A549 (cell line): ENCODE measurements around the gene CDC45. TPM values are rescaled to one million over a fixed set of nuclear protein-coding genes. Genes with fewer than 3 reads are reported as not detected.

ENCODE experiments used
- ATAC-seq, 2 experiments: fragments of 200-7000 bp in 1 of 2; fragments of >200 bp in 1 of 2; cut with Nextera tagmentation in 1 of 2; cut with Tn5 transposase in 1 of 2; 3 replicates each; pipeline versions ENCODE4 v1.8.0 to v1.9.1; 2018 to 2020; ENCODE audit warnings: mild to moderate bottlenecking in 1 of 2, moderate library complexity in 1 of 2
- CTCF ChIA-PET: fragments of 300-600 bp; sonication (Branson Sonifier 250); formaldehyde crosslinking; extraction: SDS; loops from one replicate; lab custom pipeline; 2021; ENCODE audit warnings: antibody characterized with exemption, inconsistent platforms; lab: Yijun Ruan, JAX
- POLR2A ChIA-PET: fragments of 350-600 bp; formaldehyde crosslinking; extraction: SDS; loops from one replicate; lab custom pipeline; 2021; ENCODE audit warnings: antibody characterized with exemption, inconsistent platforms; lab: Yijun Ruan, JAX
- DNase-seq, 2 experiments: peaks; one replicate each; pipeline versions ENCODE4 v3.0.0 to v3.0.0-alpha.2; 2011 to 2016; ENCODE audit warnings: low read depth in 1 of 2, low spot score in 1 of 2
- FAIRE-seq: peaks from 2 replicates; lab custom pipeline; 2011; peaks lifted over from hg19 to GRCh38; lab: Jason Lieb, UNC
- H3K27ac ChIP-seq, 2 experiments: fragments of >200 bp; sonication (Bioruptor Twin); formaldehyde crosslinking; 3 replicates each; pipeline ENCODE4 v1.5.1; 2016 to 2017
- H3K4me1 ChIP-seq: fragments of >200 bp; sonication (Bioruptor Twin); formaldehyde crosslinking; 3 replicates; pipeline ENCODE4 v1.6.1; 2016
- H3K4me2 ChIP-seq: fragments of >200 bp; sonication (Bioruptor Twin); formaldehyde crosslinking; 3 replicates; pipeline ENCODE4 v1.6.1; 2016
- H3K4me3 ChIP-seq: fragments of >200 bp; sonication (Bioruptor Twin); formaldehyde crosslinking; 3 replicates; pipeline ENCODE4 v1.5.1; 2016
- H3K9me3 ChIP-seq: fragments of >200 bp; sonication (Bioruptor Twin); formaldehyde crosslinking; 3 replicates; pipeline ENCODE4 v1.6.1; 2016
- BHLHE40 ChIP-seq: IDR thresholded peaks from 2 replicates; pipeline ENCODE4 v1.6.1; 2012; ENCODE audit warnings: low read depth, low read length, inconsistent platforms
- CBX8 ChIP-seq: fragments of 200-600 bp; sonication (generic); IDR thresholded peaks from 2 replicates; pipeline ENCODE4 v1.6.1; 2016
- CEBPB ChIP-seq, 2 experiments: fragments of >200 bp in 1 of 2; sonication (Bioruptor Twin) in 1 of 2; formaldehyde crosslinking in 1 of 2; IDR thresholded peaks; 2 replicates each; pipeline ENCODE4 v1.6.1; 2012 to 2016
- CHD4 ChIP-seq: fragments of 200-600 bp; sonication (generic); IDR thresholded peaks from 2 replicates; pipeline ENCODE4 v1.6.1; 2016; ENCODE audit warnings: antibody characterized with exemption, mild to moderate bottlenecking, borderline replicate concordance
- EHF ChIP-seq: fragments of 250-450 bp; sonication (Bioruptor Pico); IDR thresholded peaks from 2 replicates; pipeline ENCODE4 v1.5.0; 2020; ENCODE audit warnings: mild to moderate bottlenecking
- EP300 ChIP-seq, 2 experiments: fragments of >200 bp; sonication (Bioruptor Twin); formaldehyde crosslinking; IDR thresholded peaks; 2 replicates in 1 of 2; 3 replicates in 1 of 2; pipeline ENCODE4 v1.6.1; 2016 to 2017
- FOSL2 ChIP-seq, 2 experiments: fragments of 450-650 bp in 1 of 2; fragments of >200 bp in 1 of 2; sonication (Bioruptor Twin) in 1 of 2; formaldehyde crosslinking; IDR thresholded peaks; 2 replicates each; pipeline versions ENCODE4 v1.5.0 to v1.6.1; 2016 to 2020; ENCODE audit warnings: mild to moderate bottlenecking in 1 of 2, moderate library complexity in 1 of 2
- HOXB13 ChIP-seq: fragments of 250-450 bp; sonication (Bioruptor Pico); IDR thresholded peaks from 2 replicates; pipeline ENCODE4 v1.5.0; 2020; ENCODE audit warnings: low read depth, mild to moderate bottlenecking, moderate library complexity
- JUN ChIP-seq, 2 experiments: fragments of >200 bp; sonication (Bioruptor Twin); formaldehyde crosslinking; IDR thresholded peaks; 2 replicates in 1 of 2; 3 replicates in 1 of 2; pipeline ENCODE4 v1.6.1; 2016 to 2017
- JUNB ChIP-seq: fragments of >200 bp; sonication (Bioruptor Twin); formaldehyde crosslinking; IDR thresholded peaks from 2 replicates; pipeline ENCODE4 v1.6.1; 2016
- MAFK ChIP-seq: fragments of 450-650 bp; IDR thresholded peaks from 2 replicates; pipeline ENCODE4 v1.6.1; 2014; ENCODE audit not compliant: partially characterized antibody
- MAZ ChIP-seq: fragments of 150-350 bp; IDR thresholded peaks from 2 replicates; pipeline ENCODE4 v1.6.1; 2014; ENCODE audit warnings: antibody characterized with exemption, low read depth, low read length, borderline replicate concordance
- MYC ChIP-seq: IDR thresholded peaks from 2 replicates; pipeline ENCODE4 v1.6.1; 2012; ENCODE audit warnings: mild to moderate bottlenecking, inconsistent platforms, low read length, improper control_type of control experiment, borderline replicate concordance
- NR3C1 ChIP-seq: fragments of >200 bp; sonication (Bioruptor Twin); formaldehyde crosslinking; IDR thresholded peaks from 3 replicates; pipeline ENCODE4 v1.6.1; 2017
- POLR2A ChIP-seq: IDR thresholded peaks from 2 replicates; pipeline ENCODE4 v1.6.1; 2012; ENCODE audit warnings: mild to moderate bottlenecking, low read length
- RAD21 ChIP-seq, 2 experiments: fragments of >200 bp in 1 of 2; sonication (Bioruptor Twin) in 1 of 2; formaldehyde crosslinking in 1 of 2; IDR thresholded peaks in 1 of 2; conservative IDR thresholded peaks in 1 of 2; 2 replicates in 1 of 2; 3 replicates in 1 of 2; pipeline ENCODE4 v1.6.1; 2012 to 2018; ENCODE audit warnings: inconsistent platforms in 1 of 2
- RARB ChIP-seq: fragments of 250-450 bp; sonication (Bioruptor Pico); IDR thresholded peaks from 2 replicates; pipeline ENCODE4 v1.8.0; 2021; ENCODE audit warnings: mild to moderate bottlenecking, moderate library complexity
- RCOR1 ChIP-seq: fragments of 150-350 bp; IDR thresholded peaks from 2 replicates; pipeline ENCODE4 v1.6.1; 2014; ENCODE audit warnings: antibody characterized with exemption, low read length, low read depth
- RFX5 ChIP-seq: fragments of 450-650 bp; IDR thresholded peaks from 2 replicates; pipeline ENCODE4 v1.7.1; 2014; ENCODE audit warnings: antibody characterized with exemption, mild to moderate bottlenecking, moderate library complexity
- SMC3 ChIP-seq: fragments of >200 bp; sonication (Bioruptor Twin); formaldehyde crosslinking; IDR thresholded peaks from 3 replicates; pipeline ENCODE4 v1.6.1; 2018; ENCODE audit warnings: inconsistent platforms
- SREBF2 ChIP-seq: fragments of 450-650 bp; IDR thresholded peaks from 2 replicates; pipeline ENCODE4 v1.6.1; 2014; ENCODE audit warnings: mild to moderate bottlenecking, moderate library complexity
- WGBS: methylation state at CpG from one replicate; pipeline ENCODE4 v1.1.6; 2017; ENCODE audit errors: missing lambda C conversion rate; 5-methylcytosine and 5-hydroxymethylcytosine counted together
- polyA plus RNA-seq, 4 experiments: library from polyadenylated mRNA; depleted of rRNA in 3 of 4; stranded (reverse); fragments of >200 nt; fragmentation: RNase III in 1 of 4; extraction: RNeasy Plus Mini Kit Qiagen cat#74134 plus additional on column Dnase treatment in 1 of 4; gene quantifications; 2 replicates in 3 of 4; 3 replicates in 1 of 4; pipeline ENCODE4 v1.2.3, GENCODE V29; 2011 to 2017
- TF ChIP-seq, protein P1 (sequence below): fragments of >200 bp; sonication (Bioruptor Twin); formaldehyde crosslinking; IDR thresholded peaks from 3 replicates; pipeline ENCODE4 v1.5.1; 2016
- TF ChIP-seq, protein P2 (sequence below): fragments of >200 bp; sonication (Bioruptor Twin); formaldehyde crosslinking; IDR thresholded peaks from 2 replicates; pipeline ENCODE4 v1.6.1; 2016

Gene CDC45
- polyA plus RNA-seq, 2 of the 4 experiments (the other 2 are of a cell fraction) = 47.2 to 51.6 TPM

GRCh38 chr22:19565382-19566278, 85.9 kb downstream of the CDC45 start:
- Histone ChIP-seq H3K4me1 (peaks cover 8% of the 10 kb centered on the region; the same call in 2 of the 3 replicates), H3K27ac (no peak overlapping the region), H3K9me3 (no peaks in the 10 kb centered on the region), H3K4me2 (no peak overlapping the region), H3K4me3 (no peak overlapping the region)
- CTCF ChIA-PET = no interaction called here
- DNase-seq = no peak
- ATAC-seq = no peak
- TF ChIP-seq, protein P1, sequence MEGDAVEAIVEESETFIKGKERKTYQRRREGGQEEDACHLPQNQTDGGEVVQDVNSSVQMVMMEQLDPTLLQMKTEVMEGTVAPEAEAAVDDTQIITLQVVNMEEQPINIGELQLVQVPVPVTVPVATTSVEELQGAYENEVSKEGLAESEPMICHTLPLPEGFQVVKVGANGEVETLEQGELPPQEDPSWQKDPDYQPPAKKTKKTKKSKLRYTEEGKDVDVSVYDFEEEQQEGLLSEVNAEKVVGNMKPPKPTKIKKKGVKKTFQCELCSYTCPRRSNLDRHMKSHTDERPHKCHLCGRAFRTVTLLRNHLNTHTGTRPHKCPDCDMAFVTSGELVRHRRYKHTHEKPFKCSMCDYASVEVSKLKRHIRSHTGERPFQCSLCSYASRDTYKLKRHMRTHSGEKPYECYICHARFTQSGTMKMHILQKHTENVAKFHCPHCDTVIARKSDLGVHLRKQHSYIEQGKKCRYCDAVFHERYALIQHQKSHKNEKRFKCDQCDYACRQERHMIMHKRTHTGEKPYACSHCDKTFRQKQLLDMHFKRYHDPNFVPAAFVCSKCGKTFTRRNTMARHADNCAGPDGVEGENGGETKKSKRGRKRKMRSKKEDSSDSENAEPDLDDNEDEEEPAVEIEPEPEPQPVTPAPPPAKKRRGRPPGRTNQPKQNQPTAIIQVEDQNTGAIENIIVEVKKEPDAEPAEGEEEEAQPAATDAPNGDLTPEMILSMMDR = no peak
- TF ChIP-seq RAD21 (conservative IDR thresholded peaks at IDR 0.05 in 1 of 2, IDR thresholded peaks at IDR 0.05 in 1 of 2) = no peak
- no peak for TF ChIP-seq RFX5
- no peak for TF ChIP-seq CEBPB (IDR thresholded peaks at IDR 0.05)
- TF ChIP-seq NR3C1 = no peak
- TF ChIP-seq, protein P2, sequence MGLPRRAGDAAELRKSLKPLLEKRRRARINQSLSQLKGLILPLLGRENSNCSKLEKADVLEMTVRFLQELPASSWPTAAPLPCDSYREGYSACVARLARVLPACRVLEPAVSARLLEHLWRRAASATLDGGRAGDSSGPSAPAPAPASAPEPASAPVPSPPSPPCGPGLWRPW = no peak
- no peak for TF ChIP-seq POLR2A
- TF ChIP-seq JUNB = no peak
- TF ChIP-seq, all 56 proteins: peak for 0
- POLR2A ChIA-PET = no interaction called here
- 51% methylated on average over 9 of the region's 11 CpGs for WGBS
- FAIRE-seq = no peak

- DNase-seq (no peak), ATAC-seq (no peak), FAIRE-seq (no peak)
- no peak overlapping the region for H3K4me2 ChIP-seq
- H3K4me3 ChIP-seq = no peak overlapping the region
- peaks cover 8% of the 10 kb centered on the region; the same call in 2 of the 3 replicates for H3K4me1 ChIP-seq
- ChIA-PET POLR2A (no interaction called here), CTCF (no interaction called here)
- TF ChIP-seq EP300 (IDR thresholded peaks at IDR 0.05) (no peak), CBX8 (no peak), JUN (IDR thresholded peaks at IDR 0.05) (no peak), RCOR1 (no peak), HOXB13 (no peak), BHLHE40 (no peak), SREBF2 (no peak), MAZ (no peak), NR3C1 (no peak), SMC3 (no peak), MAFK (no peak), MYC (no peak), FOSL2 (IDR thresholded peaks at IDR 0.05) (no peak), FOSL2 (CRISPR knock-in tag; IDR thresholded peaks at IDR 0.05) (no peak), RARB (CRISPR knock-in tag) (no peak), CHD4 (no peak), EHF (no peak)
- no peak overlapping the region for H3K27ac ChIP-seq
- no peaks in the 10 kb centered on the region for H3K9me3 ChIP-seq
- WGBS = 84% methylated on average over 30 of the region's 52 CpGs
Observed at GRCh38 chr22:19566279-19567156, 86.8 kb downstream of the CDC45 start.
